HG02938 (cell line): ENCODE results near the gene LSM14B.

Experiments
- ATAC-seq: cut with Tn5 transposase; IDR thresholded peaks from one replicate; pipeline ENCODE4 v1.9.1; 2021; ENCODE audit warnings: mild to moderate bottlenecking, moderate library complexity; ENCODE audit not compliant: unreplicated experiment

Gene LSM14B

DNA sequence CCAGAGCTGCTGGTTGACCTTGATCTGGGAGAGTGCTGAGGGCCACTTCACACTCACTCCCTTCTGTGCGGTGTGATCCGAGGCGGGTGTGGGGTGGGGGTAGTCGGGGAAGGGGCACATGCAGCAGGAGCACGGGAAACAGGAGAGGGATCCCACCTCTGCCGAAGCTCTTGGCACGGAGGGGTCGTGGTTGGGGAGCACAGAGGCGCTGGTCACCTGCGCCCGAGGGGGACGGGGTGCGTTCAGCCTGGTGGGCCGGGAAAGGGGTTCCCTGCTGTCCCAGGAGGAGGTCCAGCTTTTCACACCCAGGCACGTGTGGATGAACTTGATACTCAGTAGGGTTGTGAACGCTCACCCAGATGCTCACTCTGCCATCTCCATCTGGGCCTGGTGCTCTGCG lies 38.6 kb downstream of the LSM14B start:
- no peak for ATAC-seq

DNA sequence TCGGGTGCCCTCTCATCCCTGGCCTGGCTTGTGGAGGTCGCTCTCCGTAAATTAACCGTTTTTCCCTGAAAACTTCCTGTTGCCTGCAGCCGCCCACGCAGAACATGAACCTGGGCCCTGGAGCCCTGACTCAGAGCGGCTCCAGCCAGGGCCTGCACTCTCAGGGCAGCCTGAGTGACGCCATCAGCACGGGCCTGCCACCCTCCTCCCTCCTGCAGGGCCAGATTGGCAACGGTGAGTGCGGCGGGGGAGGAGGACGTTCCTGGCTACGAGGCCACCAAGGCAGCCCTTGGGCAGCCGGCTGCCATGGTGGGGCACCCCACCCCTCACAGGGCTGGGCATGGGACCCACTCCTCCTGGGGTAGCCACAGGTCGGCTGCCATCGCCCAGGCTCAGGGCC lies 39.1 kb downstream of the LSM14B start:
- no peak for ATAC-seq

DNA sequence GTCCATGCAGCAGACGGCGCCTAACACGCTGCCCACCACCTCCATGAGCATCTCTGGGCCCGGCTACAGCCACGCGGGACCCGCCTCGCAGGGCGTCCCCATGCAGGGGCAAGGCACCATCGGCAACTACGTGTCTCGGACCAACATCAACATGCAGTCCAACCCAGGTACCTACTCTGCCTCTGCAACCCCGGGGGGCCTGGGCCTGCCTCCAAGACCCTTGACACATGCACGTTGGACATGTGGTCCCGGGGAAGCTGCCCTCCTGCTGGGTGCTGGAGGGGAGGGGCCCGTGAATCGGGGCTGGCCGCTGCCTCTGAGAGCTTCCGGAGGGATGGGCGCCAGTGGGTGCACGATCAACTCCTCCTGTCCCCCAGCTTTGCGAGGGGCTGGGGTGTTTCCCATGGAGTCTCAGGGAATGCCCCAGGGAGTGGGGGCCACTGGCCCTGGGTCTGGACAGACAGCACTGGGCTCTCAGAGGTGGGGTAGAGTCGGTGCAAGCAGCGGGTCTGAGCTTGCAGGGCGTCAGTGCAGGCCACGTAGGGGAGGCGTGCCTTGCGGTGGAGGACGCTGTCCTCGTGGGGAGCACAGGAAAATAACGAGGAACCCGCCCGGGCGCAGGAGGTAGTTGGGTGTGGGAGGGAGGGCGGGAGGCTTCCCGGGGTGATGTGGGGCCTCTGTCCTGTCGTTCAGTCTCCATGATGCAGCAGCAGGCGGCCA lies 40.6 kb downstream of the LSM14B start:
- no peak for ATAC-seq

DNA sequence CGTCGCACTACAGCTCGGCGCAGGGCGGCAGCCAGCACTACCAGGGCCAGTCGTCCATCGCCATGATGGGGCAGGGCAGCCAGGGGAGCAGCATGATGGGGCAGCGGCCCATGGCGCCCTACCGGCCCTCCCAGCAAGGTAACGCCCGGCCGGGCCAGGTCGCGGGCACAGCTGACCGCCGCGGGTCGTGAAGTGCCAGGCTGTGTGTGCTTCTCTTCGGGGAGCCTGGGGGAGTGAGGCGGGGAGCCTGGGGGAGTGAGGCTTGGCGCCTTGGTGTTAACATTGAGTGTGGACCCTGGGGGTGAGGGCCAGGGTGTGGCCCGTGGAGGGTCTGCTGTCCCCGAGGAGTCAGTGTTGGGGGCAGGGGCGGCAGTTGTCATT lies 41.2 kb downstream of the LSM14B start:
- ATAC-seq = no peak

DNA sequence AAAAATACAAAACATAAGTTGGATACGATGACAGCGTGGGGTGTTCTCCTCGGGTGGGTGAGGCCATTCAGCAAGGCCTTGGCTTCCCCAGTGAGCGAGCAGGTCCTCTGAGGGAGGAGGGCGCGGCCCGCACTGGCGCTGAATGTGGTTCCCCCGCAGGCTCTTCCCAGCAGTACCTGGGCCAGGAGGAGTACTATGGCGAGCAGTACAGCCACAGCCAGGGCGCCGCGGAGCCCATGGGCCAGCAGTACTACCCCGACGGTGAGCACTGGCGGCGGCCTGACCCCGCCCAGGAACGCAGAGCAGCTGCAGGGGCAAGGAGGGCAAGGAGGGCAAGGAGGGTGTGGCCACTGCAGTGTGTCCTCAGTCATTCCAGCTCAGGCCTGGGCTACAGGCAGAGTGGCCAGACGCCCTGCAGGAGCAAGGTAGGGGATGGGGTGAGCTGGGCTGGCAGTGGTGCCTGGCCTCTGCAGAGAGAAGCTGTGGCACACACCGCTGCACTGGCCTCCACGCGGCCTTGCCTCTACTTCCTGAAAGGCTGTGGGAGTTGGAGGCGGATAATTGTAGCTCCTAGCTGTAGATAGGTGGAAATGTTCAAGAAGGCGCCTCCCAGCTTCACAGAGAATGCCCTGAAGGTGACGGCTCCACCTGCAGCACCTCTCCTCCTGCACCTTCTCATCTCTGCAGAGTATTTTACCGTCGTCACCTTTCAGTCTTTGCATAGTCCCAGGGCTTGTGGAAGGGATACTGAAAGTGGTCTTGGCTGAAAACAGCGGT lies 41.9 kb downstream of the LSM14B start:
- no peak for ATAC-seq

DNA sequence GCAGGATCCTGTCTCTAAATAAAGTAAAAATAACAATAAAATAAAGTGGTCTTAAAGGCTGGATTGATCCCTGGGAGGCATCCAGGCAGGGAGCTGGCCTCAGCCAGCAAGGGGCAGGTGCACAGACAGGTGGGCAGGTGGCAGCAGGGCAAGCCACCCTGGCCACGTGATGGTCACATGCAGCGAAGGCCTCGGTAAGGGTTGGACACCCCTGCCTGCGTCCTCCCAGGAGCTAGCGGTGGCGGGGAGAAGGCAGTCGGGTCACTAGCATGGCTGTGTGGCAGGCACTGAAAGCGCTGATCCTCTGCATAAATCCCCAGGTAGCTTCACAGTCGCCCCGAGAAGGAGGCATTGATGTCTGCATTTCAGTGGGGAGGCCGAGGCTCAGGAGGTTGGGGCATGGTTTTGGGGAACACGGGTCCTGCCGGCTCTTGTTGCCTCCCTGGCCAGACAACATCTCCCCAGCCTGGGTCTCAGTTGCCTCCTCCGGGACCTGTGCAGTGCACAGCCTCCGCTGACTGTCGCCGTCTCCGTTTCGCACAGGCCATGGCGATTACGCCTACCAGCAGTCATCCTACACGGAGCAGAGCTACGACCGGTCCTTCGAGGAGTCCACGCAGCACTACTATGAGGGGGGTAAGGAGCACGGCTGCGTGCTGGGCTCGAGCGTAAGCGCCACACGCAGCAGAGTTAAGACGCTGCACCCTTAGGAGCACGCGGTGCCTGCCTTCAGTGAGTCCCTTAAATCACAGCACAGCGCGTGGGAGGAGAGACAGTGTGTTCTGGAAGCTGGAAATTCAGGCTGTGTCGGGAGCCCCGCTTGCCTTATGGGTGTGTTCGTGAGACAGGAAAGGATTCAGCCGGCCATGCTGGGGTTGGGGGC lies 42.8 kb downstream of the LSM14B start:
- ATAC-seq = no peak

DNA sequence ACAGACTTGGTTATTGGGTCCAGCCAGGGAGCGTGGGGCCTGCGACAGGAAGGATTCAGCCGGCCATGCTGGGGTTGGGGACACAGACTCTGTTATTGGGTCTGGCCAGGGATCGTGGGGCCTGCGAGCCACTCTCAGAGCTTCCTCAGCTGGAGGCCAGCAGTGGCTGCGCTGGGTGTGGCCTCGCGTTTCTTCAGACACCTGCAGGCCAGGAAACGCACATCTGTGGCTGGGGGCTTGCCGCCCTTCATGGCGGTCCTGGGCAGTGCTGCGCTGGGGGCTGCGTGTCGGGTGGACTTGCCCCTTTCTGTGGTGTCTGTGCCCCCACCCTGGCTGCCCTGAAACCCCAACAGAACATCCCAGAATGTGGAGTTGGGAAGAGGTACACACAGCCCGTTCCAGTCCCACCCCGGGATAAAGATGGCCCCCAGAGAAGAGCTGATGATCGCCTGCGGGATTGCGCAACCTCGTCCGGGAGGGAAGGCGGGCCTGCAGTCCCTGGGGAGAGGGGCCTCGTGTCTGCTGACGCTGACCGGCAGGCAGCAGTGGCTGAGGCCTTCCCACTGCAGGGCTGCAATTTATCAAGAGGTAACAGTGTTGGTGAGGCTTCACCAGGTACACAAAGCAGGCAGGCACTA lies 43.6 kb downstream of the LSM14B start:
- no peak for ATAC-seq

DNA sequence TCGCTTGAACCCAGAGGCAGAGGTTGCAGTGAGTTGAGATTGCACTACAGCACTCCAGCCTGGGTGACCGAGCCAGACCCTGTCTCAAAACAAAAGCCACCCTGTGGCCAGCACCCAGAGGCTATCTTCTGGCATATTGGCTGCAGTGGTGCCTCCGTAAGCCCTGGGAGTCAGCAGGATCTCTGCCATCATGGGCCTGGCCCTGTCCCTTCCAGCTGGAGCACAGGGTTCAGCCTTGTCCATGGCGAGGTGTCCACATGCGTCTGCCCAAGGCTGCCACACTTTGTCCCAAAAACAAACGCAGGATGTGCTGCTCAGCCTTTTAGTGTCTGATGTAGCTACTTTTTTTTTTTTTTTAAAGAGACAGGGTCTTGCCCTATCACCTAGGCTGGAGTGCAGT lies 45.2 kb downstream of the LSM14B start:
- ATAC-seq = no peak

DNA sequence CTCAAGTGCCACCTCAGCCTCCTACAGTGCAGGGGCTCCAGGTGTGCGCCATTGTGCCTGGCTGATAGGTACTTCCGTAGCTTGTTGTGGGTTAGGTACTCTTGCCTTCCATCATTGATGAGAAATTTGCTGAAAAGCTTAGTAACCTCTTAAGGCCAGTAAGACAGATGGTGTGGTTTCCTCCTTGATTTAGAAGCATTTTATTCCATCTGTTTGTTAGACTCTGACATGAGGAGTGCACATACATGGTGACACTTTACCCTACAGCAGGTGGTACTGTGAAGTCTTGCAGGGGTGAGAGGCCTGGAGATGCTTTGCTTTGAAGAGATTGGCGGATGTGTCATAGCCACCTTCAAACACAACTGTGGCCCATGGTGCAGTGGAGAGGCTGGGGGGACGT lies 45.8 kb downstream of the LSM14B start:
- no peak for ATAC-seq

DNA sequence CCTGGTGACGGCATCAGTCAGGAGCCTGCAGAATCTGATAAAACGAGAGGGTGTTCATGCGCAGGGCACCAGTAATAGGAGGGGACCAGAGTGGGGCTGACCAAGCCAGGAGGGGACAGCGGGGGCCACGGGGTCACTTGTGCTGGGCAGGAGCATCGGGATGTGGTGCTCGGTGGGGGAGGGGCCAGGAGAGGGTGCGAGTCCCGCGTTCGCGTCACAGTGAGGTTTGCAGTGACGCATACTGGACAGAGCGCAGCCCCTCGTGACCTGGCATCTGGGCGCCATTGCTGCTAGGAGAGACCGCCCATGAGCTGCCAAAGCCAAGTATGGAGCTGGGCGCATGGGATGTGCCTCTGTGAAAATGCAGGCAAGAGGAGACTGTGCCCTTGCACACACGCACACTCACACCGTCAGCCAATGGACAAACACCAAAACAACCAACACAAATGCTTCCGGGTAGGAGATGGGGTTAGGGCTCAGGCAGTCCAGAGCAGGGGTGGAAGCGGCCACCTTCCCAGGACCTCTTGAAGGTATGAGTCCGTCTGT lies 46.7 kb downstream of the LSM14B start:
- ATAC-seq = no peak

DNA sequence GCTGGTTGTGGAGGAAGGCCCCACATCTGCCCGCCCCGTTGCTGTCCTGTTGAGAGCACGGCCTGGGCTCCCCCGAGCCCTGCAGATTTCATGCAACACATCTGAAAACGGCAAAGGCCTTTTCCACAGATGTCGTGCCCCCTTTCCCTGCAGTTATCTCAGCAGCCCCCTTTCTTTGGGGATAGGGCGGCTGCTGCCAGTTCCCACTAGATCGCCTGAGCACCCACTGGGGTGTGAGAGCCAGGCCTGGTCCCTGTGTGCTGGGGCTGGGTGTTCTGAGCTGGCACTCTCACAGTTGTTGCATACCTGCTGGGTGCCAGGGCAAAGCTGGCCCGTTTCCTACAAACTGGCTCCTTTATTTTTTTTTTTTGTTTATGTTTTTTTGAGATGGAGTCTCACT lies 48.3 kb downstream of the LSM14B start:
- ATAC-seq = no peak

DNA sequence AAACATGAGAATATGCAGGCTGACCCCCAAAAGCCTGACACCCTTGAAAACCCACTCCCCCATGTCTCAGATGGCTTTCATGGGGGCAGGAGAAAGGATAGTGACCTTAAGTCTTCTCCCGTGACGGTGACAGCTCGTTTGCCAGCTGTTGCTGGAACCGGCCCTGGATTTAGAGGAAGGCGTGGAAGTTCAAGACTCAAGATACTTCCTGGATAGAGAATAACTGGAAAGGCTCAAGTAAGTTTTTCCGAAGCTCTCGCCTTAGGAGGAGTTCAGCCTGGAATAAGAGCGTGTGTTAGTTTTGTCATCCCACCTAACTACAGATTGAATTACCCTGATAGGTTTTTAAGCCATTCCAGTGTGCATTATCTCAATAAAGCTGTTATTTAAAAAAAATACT lies 49.0 kb downstream of the LSM14B start:
- no peak for ATAC-seq

DNA sequence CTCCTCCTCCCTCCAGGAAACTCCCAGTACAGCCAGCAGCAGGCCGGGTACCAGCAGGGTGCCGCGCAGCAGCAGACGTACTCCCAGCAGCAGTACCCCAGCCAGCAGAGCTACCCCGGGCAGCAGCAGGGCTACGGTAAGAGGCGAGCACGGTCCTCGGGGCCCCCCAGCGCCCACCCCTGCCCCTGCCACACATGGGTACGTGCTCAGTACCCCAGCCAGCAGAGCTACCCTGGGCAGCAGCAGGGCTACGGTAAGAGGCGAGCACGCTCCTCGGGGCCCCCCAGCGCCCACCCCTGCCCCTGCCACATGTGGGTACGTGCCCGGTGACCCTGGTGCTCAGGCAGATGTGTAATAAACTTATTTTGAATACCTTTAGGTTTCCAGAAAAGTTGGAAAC lies 50.4 kb downstream of the LSM14B start:
- ATAC-seq = no peak

DNA sequence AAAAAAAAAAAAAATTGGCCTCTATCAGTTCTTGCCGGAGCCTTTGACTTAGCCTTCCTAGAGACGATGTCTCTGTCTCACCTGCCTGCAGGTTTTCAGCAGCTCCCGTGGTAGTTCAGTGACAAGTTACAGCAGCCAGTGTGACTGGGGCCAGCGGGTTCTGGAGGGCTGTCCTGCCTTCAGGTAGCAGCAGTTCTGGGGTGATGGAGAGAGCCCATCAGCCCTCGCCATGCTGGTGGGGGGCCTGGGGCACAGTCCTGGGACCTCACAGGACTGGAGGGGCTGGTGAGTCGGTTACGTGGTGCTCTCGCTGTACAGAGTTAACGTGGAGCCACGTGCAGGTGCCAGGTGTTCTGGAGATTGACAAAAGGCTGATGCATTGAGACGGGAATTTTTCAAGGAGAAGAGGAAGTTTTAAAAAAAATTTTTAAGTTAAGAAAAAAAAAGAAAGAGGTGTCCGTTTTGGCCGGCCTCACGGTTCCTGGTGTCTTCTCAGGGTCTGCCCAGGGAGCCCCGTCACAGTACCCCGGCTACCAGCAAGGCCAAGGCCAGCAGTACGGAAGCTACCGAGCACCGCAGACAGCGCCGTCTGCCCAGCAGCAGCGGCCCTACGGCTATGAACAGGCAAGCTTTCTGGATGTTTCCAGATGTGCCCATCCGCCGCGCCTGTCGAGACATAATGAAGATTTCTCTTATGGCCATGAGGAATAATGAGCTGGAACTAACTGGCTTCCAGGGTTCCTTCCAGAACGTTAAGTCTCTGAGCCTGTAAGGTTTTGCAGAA lies 51.9 kb downstream of the LSM14B start:
- no peak for ATAC-seq

DNA sequence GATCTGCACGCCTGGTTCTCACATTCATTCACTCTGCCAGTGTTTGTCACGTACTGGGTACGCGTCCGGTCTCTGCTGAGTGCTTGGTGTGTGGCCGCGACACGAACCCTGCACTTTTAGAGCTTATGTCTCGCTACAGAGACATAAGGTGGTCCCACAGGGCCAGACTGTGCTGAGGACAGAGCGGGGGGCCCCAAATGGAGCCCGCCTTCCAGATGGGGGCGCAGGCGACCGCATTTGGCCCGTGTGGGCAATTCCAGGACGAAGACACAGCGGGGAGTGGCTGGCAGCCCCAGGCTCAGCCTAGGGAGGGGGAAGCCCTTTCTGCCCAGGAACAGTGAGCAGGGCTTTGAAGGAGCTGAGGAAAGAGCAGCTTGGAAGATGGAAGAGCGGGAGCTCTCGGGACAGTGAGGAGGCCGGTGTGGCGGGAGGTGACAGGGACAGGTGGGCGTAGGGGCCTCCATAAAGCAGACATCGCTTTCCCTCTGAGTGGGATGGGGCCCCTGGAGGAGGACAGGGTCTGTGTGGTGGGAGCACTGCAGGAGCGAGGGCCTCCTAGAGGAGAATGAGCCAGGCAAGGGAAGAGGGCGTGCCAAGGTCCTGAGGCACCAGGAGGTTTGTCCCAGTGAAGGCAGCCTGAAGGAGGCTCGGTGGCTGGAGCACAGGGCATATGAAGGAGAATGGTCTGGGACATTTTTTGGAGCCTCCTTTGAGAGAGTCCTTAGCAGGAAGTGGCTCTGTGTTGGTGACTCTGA lies 52.8 kb downstream of the LSM14B start:
- no peak for ATAC-seq

DNA sequence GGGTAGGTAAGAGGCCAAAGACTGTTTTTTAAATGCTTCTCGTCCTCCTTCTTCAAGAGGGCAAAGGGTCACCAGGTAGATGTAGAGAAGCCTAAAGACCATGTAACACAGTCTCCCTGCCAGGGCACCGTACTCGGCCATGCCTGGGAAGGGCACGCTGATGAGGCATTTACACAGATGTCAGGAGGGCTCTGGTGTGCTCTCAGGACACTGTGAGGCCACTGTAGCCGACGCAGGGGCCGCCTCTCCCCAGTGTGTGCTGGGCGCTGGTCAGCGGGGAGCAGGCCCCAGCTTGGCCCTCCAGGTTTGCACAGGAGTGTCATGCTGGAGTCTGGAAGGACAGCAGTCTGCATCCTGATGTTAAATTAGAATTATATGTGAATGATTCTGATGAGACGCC lies 53.4 kb downstream of the LSM14B start:
- ATAC-seq = no peak

DNA sequence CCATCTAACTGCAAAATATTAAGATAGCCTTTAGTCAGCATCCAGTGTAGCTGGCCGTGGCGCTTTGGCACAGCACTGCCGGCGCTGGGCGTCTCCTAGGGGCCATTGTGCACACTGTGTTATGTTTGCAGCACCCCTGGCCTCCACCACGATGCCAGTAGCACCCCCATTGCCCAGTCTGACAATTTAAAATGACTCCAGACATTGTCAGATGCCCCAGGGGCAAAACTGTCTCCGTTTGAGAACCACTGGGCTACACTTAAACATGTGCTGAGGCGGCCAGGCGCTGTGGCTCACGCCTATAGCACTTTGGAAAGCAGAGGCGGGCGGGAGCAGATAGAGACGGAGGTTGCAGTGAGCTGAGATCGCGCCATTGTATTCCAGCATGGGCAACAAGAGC lies 54.6 kb downstream of the LSM14B start:
- no peak for ATAC-seq

DNA sequence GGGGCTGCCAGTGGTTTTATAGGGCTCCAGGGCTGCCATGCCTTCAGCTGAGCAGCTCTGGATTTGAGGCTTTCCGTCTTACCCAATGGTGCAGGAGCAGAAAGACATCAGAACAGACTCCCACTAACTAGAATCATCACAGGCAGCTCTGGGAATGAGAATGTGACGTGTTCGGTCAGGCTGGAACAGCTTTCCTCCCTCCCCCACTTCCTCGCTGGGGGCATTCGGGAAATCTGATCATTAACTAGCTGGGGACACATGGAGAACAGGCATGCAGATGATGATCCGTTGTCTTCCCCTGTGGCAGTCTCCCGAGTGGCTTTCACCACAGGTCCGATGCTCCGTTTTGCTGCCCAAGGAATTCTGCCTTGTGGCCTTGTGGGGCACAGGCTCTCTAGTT lies 55.0 kb downstream of the LSM14B start:
- no peak for ATAC-seq
